ENCODE results near the gene CELSR1.
"Not testable (repeated sequence)": the region's sequence is repeated elsewhere in the genome, so short reads cannot be mapped to it uniquely, and the experiment has no call there.

Gene CELSR1

GRCh38 chr22:46406791-46407190, 130.6 kb downstream of the CELSR1 start:
- ChIA-PET POLR2A (no interaction called here), CTCF (interaction anchor here (1.7 kb wide), 1 partner anchor 39 kb away, joined by 4 read pairs; no protein-coding TSS in a partner anchor)
- TF ChIP-seq CTCF (IDR thresholded peaks at IDR 0.05; ENCODE audit: control extremely low read depth, extremely low read depth, low read depth, missing control alignments), result no peak
- DNase-seq (ENCODE audit: extremely low spot score), result no peak

GRCh38 chr22:46406349-46406748, 131.1 kb downstream of the CELSR1 start:
- CTCF ChIA-PET, result interaction anchor here (1.4 to 1.7 kb wide), 2 partner anchors 39 to 157 kb away, joined by 4 read pairs; no protein-coding TSS in a partner anchor
- no peak for TF ChIP-seq CTCF (IDR thresholded peaks at IDR 0.05; ENCODE audit: control extremely low read depth, extremely low read depth, low read depth, missing control alignments)
- DNase-seq (ENCODE audit: extremely low spot score), result no peak
- POLR2A ChIA-PET, result no interaction called here

- ChIA-PET CTCF (interaction anchor here (1.4 to 1.7 kb wide), 3 partner anchors 23 to 157 kb away, joined by 3 to 4 read pairs (median 4); no protein-coding TSS in a partner anchor), POLR2A (no interaction called here)
- no peak for TF ChIP-seq CTCF (IDR thresholded peaks at IDR 0.05; ENCODE audit: control extremely low read depth, extremely low read depth, low read depth, missing control alignments)
- no peak for DNase-seq (ENCODE audit: extremely low spot score)
These were observed 131.5 kb downstream of the CELSR1 start for GRCh38 chr22:46405901-46406300.

GRCh38 chr22:46403880-46404279, 133.5 kb downstream of the CELSR1 start:
- CTCF ChIA-PET; POLR2A ChIA-PET; DNase-seq (ENCODE audit: extremely low spot score): not testable (repeated sequence)

- POLR2A ChIA-PET, result no interaction called here
- DNase-seq (ENCODE audit: extremely low spot score), result no peak
- TF ChIP-seq CTCF (IDR thresholded peaks at IDR 0.05; ENCODE audit: control extremely low read depth, extremely low read depth, low read depth, missing control alignments), result no peak
- CTCF ChIA-PET, result interaction anchor here (1.0 kb wide), 1 partner anchor 35 kb away, joined by 4 read pairs; no protein-coding TSS in a partner anchor
These were observed 134.9 kb downstream of the CELSR1 start for GRCh38 chr22:46402505-46402904.

- ChIA-PET POLR2A (no interaction called here), CTCF (no interaction called here)
- no peak for TF ChIP-seq CTCF (IDR thresholded peaks at IDR 0.05; ENCODE audit: control extremely low read depth, extremely low read depth, low read depth, missing control alignments)
- no peak for DNase-seq (ENCODE audit: extremely low spot score)
These were observed 136.1 kb downstream of the CELSR1 start for GRCh38 chr22:46401370-46401769.

- ChIA-PET CTCF (interaction anchor here (2.6 kb wide), 1 partner anchor 32 kb away, joined by 8 read pairs; no protein-coding TSS in a partner anchor), POLR2A (no interaction called here)
- no peak for TF ChIP-seq CTCF (IDR thresholded peaks at IDR 0.05; ENCODE audit: control extremely low read depth, extremely low read depth, low read depth, missing control alignments)
- DNase-seq (ENCODE audit: extremely low spot score), result no peak
These were observed 138.0 kb downstream of the CELSR1 start for GRCh38 chr22:46399251-46400024.

Data from GM10248 (cell line).